C4-2B (cell line): ENCODE data around the gene KL.

Experiments used
- ZFX ChIP-seq: fragments of 450-650 bp; IDR thresholded peaks from 2 replicates; pipeline ENCODE4 v1.6.1; 2017
- TF ChIP-seq, protein P1 (sequence below): fragments of 450-650 bp; conservative IDR thresholded peaks from 2 replicates; pipeline ENCODE4 v1.5.1; 2017; ENCODE audit warnings: mild to moderate bottlenecking

DNA sequence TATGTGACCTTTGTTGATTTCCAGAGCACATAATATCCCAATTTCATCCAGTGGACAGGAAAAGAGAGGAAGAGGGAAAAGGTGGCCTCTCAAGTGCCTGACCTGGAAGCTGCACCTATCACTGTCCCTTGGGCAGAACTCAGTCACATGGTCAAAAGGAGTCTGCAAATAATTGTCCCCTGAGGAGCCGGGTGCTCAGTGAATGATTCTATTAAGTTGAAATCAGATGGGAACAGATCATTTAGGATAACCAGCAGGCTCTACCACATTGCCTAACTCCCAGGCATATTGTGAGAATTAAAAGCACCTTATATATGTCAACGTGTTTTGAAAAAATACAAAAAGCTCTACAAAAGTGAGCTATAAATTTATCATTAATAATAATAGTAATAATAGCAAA, 6.8 kb downstream of the KL start:
- TF ChIP-seq, protein P1, sequence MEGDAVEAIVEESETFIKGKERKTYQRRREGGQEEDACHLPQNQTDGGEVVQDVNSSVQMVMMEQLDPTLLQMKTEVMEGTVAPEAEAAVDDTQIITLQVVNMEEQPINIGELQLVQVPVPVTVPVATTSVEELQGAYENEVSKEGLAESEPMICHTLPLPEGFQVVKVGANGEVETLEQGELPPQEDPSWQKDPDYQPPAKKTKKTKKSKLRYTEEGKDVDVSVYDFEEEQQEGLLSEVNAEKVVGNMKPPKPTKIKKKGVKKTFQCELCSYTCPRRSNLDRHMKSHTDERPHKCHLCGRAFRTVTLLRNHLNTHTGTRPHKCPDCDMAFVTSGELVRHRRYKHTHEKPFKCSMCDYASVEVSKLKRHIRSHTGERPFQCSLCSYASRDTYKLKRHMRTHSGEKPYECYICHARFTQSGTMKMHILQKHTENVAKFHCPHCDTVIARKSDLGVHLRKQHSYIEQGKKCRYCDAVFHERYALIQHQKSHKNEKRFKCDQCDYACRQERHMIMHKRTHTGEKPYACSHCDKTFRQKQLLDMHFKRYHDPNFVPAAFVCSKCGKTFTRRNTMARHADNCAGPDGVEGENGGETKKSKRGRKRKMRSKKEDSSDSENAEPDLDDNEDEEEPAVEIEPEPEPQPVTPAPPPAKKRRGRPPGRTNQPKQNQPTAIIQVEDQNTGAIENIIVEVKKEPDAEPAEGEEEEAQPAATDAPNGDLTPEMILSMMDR: no peak
- no peak for TF ChIP-seq ZFX
